HepG2 (cell line): Measurements from ENCODE around the gene C1QTNF9.

Experiments used
- DPF2 ChIP-seq: sonication (generic); formaldehyde crosslinking; IDR thresholded peaks from 2 replicates; pipeline ENCODE4 v1.4.0; 2020; ENCODE audit warnings: mild to moderate bottlenecking, low read depth, missing genetic modification reagents, borderline replicate concordance
- HCFC1 ChIP-seq: fragments of 150-350 bp; IDR thresholded peaks from 2 replicates; pipeline ENCODE4 v1.6.1; 2014; ENCODE audit warnings: low read depth, low read length
- POLR2A ChIP-seq, 2 experiments: IDR thresholded peaks; 2 replicates each; pipeline ENCODE4 v1.6.1; 2011; ENCODE audit warnings: low read depth in 2 of 2, low read length in 2 of 2, mild to moderate bottlenecking in 1 of 2, moderate library complexity in 1 of 2; ENCODE audit not compliant: insufficient read depth in 1 of 2
- SRSF1 ChIP-seq: fragments of 200-400 bp; formaldehyde crosslinking; optimal IDR thresholded peaks from 2 replicates; pipeline ENCODE3; 2017; ENCODE audit warnings: mild to moderate bottlenecking, low read depth, low read length, moderate library complexity
- ZNF550 ChIP-seq: sonication (generic); formaldehyde crosslinking; IDR thresholded peaks from 2 replicates; pipeline ENCODE4 v1.4.0; 2020; ENCODE audit warnings: mild to moderate bottlenecking, missing genetic modification reagents, borderline replicate concordance
- TF ChIP-seq, protein P1 (sequence below): sonication (generic); formaldehyde crosslinking; IDR thresholded peaks from 2 replicates; pipeline ENCODE4 v1.5.0; 2020; ENCODE audit warnings: mild to moderate bottlenecking, missing genetic modification reagents
- TF ChIP-seq, protein P2 (sequence below): sonication (generic); formaldehyde crosslinking; IDR thresholded peaks from 2 replicates; pipeline ENCODE4 v1.5.0; 2020; ENCODE audit warnings: mild to moderate bottlenecking, missing genetic modification reagents, moderate library complexity
- TF ChIP-seq, protein P3 (sequence below): IDR thresholded peaks from 2 replicates; pipeline ENCODE4 v1.6.1; 2012; ENCODE audit warnings: inconsistent platforms
- TF ChIP-seq, protein P4 (sequence below): sonication (generic); formaldehyde crosslinking; IDR thresholded peaks from 2 replicates; pipeline ENCODE4 v1.5.0; 2020; ENCODE audit warnings: missing genetic modification reagents, mild to moderate bottlenecking, borderline replicate concordance

DNA sequence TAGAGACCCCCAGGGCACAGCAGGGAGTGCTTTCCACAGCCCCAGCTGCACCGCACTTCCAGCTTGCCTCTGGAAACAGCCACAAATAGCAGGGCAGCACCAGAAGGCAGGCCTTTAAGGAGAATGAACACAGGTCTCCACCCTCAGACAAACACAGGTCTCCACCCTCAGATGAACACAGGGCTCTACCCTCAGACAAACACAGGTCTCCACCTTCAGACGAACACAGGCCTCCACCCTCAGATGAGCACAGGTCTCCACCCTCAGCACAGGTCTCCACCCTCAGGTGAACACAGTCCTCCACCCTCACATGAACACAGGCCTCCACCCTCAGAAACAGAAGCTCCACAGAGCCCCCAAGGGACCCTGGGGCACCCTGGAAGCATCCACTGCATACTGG is 51.7 kb downstream of the C1QTNF9 start:
- TF ChIP-seq, protein P1, sequence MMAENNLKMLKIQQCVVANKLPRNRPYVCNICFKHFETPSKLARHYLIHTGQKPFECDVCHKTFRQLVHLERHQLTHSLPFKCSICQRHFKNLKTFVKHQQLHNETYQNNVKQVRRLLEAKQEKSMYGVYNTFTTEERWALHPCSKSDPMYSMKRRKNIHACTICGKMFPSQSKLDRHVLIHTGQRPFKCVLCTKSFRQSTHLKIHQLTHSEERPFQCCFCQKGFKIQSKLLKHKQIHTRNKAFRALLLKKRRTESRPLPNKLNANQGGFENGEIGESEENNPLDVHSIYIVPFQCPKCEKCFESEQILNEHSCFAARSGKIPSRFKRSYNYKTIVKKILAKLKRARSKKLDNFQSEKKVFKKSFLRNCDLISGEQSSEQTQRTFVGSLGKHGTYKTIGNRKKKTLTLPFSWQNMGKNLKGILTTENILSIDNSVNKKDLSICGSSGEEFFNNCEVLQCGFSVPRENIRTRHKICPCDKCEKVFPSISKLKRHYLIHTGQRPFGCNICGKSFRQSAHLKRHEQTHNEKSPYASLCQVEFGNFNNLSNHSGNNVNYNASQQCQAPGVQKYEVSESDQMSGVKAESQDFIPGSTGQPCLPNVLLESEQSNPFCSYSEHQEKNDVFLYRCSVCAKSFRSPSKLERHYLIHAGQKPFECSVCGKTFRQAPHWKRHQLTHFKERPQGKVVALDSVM, result no peak
- TF ChIP-seq, protein P2, sequence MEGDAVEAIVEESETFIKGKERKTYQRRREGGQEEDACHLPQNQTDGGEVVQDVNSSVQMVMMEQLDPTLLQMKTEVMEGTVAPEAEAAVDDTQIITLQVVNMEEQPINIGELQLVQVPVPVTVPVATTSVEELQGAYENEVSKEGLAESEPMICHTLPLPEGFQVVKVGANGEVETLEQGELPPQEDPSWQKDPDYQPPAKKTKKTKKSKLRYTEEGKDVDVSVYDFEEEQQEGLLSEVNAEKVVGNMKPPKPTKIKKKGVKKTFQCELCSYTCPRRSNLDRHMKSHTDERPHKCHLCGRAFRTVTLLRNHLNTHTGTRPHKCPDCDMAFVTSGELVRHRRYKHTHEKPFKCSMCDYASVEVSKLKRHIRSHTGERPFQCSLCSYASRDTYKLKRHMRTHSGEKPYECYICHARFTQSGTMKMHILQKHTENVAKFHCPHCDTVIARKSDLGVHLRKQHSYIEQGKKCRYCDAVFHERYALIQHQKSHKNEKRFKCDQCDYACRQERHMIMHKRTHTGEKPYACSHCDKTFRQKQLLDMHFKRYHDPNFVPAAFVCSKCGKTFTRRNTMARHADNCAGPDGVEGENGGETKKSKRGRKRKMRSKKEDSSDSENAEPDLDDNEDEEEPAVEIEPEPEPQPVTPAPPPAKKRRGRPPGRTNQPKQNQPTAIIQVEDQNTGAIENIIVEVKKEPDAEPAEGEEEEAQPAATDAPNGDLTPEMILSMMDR (CRISPR knock-in tag), result no peak
- TF ChIP-seq SRSF1 (no peak), ZNF550 (CRISPR knock-in tag) (no peak), HCFC1 (no peak), DPF2 (CRISPR knock-in tag) (no peak), POLR2A (IDR thresholded peaks at IDR 0.05; ENCODE audit: insufficient read depth in 1 of 2, low read depth in 2 of 2, low read length in 2 of 2) (no peak)
- TF ChIP-seq, protein P3, sequence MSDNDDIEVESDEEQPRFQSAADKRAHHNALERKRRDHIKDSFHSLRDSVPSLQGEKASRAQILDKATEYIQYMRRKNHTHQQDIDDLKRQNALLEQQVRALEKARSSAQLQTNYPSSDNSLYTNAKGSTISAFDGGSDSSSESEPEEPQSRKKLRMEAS, result no peak
- TF ChIP-seq, protein P4, sequence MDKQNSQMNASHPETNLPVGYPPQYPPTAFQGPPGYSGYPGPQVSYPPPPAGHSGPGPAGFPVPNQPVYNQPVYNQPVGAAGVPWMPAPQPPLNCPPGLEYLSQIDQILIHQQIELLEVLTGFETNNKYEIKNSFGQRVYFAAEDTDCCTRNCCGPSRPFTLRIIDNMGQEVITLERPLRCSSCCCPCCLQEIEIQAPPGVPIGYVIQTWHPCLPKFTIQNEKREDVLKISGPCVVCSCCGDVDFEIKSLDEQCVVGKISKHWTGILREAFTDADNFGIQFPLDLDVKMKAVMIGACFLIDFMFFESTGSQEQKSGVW, result no peak
